ENCODE results near the gene PTH2.
"Not testable (repeated sequence)": the region's sequence is repeated elsewhere in the genome, so short reads cannot be mapped to it uniquely, and the experiment has no call there.

Gene PTH2

DNA sequence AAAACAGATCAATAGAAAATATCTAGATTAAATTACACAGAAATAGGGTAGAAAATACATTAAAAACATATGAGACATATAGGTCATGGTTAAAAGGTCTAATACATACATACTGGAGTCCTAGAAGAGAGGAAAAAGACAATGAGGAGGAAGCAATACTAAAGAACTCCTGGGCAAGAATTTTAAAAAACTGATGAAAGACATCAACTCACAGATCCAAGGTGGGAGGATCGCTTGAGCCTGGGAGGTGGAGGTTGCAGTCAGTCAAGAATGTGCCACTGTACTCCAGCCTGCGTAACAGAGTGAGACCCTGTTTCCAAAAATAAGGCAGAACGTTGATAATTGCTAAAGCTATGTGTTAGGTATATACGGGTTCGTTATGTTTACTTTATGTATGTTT, 40.6 kb downstream of the PTH2 start:
- DNase-seq (ENCODE audit: low read depth in 2 of 2) = no peak

DNA sequence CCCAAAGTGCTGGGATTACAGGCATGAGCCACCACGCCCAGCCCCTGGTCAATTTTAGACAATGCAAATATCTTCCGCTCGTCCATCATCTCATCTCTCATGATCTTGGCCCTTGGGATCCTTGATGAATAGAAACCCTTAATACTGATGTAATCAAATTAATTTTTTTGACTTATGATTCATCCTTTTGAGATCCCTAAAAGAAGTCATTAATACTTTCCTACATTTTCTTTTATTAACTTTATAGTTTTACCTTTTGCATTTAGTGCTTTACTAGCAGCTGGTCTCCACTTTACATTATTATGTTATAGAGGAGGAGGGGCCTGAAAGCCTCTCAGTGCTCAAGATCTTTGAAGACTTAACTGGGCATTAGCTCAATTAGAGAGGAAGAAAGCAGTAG, 42.9 kb downstream of the PTH2 start:
- DNase-seq (ENCODE audit: low read depth in 2 of 2) = no peak

DNA sequence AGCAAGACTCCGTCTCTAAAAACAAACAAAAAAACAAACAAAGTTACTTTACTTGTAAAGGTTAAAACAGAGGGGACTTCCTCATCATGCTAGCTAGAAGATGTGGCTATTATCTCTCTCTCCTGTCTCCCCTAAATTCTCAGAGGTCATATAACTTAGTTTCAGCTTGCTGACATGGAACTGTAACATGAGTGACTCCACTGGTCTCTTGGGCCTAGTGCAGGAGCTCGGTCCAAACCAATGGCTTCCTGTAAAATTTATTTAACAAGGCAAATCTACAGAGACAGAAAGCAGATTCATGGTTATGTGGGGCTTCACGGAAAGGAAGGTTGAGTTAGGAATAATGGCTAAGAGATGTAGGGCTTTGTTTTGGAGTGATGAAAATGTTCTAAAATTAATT, 44.7 kb downstream of the PTH2 start:
- DNase-seq (ENCODE audit: low read depth in 2 of 2) = no peak

- DNase-seq (ENCODE audit: low read depth in 2 of 2) = no peak
Measured at GRCh38 chr19:49374665-49375434, 48.4 kb downstream of the PTH2 start.

GRCh38 chr19:49373174-49373573, 50.1 kb downstream of the PTH2 start:
- DNase-seq (ENCODE audit: low read depth in 2 of 2) = not testable (repeated sequence)
